Measurements from ENCODE around the gene BCAP31.
A peak's percentile ranks its signal among the peaks of the same experiment; 100 is the strongest.
"Not testable (repeated sequence)": the region's sequence is repeated elsewhere in the genome, so short reads cannot be mapped to it uniquely, and the experiment has no call there.

Gene BCAP31

DNA sequence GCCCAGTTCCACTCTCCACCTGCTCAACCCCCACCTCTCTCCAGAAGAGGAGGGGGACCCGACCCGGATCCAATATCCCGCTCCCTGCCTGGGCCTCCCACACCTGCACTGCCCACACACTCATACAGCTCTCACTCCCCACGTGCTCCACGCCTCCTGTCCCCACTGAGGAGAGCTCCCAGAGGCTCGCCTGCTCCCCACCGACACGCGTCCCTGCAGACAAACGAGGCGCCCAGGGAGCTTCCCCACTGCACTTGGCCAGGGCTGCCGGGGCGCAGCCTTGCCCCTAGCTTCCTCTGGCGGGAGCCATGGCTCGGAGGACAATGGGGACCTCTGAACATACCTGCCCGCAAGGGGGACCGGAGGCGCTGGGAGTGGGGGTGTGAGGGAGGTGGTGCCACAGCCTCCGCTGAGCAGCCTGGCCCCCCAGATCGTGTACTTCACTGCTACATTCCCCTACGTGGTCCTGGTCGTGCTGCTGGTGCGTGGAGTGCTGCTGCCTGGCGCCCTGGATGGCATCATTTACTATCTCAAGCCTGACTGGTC, 31.5 kb downstream of the BCAP31 start:
- no peak for DNase-seq

DNA sequence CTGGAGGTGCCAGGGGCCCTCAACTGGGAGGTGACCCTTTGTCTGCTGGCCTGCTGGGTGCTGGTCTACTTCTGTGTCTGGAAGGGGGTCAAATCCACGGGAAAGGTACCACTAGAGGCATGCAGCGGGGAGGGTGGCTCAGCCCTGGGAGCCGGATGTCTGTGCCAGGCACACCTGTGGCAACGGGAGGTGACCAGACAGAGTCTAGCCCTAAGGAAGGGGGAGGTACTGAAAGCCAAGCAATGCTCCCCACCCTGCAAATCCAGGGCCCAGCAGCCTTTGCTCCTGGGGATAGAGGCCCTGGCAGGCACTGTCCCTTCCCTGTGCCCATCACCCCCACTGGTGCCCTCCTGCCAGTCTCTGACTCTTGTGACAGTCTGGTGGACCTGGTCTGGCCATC, 32.2 kb downstream of the BCAP31 start:
- no peak for DNase-seq

DNA sequence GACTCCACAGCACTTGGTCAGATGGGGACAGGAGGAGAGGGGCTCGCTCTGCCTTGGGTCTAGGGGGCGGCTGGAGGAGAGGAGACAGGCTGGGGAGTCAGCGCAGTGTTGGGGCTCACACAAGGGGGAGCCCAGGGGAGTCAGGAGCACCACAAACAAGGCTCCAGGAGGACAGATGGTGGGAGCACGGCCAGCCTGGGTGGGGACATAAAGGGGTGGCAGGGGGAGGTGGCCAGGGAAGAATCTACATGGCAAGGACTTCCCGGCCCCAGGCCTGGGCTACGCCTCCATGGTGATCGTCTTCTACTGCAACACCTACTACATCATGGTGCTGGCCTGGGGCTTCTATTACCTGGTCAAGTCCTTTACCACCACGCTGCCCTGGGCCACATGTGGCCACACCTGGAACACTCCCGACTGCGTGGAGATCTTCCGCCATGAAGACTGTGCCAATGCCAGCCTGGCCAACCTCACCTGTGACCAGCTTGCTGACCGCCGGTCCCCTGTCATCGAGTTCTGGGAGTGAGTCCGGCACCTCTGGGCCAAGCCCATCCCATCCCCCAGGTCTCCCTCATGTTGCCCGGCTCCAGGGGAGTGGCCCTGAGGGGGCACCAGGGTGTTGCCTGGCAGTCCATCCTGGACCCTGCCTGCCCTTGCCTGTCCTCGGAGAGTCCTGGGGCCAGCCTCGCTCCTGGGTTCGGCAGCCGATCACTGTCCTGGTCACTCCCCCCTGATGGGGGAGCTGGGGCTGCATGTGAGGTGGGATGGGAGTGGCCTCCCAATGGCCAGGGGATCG, 33.0 kb downstream of the BCAP31 start:
- not testable (repeated sequence) for DNase-seq

DNA sequence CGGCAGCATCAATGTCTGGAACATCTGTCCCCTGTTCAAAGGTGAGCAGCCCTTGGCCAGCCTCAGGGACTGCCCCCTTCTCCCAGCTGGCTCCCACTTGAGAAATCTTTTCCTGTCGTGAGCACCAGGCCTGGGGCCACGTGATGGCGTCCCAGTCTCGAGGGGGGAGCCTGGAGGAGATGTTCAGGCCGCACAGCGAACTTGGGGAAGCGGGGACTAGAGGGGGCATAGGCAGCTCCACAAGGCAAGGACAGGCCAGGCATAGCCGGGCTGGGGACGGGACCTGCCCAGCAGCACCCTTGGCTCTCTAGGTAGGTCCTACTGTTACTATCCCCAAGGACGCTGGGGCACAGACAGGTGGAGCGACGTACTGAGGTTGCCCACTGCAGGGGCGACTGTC, 33.7 kb downstream of the BCAP31 start:
- DNase-seq = no peak

DNA sequence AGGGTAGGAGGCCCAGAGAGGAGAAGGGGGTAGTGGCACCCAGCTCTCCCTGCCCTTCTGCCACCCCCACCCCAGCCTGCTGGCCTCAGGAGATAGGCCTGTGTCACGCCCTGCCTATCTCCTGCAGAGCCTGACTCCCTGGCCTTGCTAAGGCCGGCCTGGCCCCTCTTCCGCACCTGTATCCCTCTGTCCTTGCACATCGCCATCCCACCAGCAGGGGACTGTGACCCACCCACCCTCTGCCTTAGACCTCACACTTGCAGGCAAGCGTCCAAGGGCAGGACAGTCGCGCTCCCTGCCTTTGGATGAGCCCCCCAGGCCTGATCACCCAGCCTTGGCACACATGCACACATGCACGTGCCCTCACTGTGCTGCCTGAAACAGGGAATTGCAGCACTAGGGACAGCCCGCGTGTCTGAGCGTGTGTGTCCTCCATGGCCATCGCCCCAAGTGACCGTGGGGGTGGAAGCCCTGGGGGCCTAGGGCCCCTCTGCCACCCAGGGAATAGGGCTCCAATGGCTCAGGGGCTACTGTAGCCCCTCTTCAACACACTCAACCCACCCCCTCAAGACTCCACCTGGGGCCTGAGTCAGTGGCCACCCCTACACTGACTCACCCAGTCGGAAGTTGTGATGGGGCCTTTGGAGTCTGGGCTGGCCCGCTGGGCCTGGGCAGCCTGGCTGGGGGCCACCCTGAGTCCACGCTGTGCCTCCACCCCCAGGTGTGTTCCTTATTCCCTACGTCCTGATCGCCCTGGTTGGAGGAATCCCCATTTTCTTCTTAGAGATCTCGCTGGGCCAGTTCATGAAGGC, 34.3 kb downstream of the BCAP31 start:
- no peak for DNase-seq

DNA sequence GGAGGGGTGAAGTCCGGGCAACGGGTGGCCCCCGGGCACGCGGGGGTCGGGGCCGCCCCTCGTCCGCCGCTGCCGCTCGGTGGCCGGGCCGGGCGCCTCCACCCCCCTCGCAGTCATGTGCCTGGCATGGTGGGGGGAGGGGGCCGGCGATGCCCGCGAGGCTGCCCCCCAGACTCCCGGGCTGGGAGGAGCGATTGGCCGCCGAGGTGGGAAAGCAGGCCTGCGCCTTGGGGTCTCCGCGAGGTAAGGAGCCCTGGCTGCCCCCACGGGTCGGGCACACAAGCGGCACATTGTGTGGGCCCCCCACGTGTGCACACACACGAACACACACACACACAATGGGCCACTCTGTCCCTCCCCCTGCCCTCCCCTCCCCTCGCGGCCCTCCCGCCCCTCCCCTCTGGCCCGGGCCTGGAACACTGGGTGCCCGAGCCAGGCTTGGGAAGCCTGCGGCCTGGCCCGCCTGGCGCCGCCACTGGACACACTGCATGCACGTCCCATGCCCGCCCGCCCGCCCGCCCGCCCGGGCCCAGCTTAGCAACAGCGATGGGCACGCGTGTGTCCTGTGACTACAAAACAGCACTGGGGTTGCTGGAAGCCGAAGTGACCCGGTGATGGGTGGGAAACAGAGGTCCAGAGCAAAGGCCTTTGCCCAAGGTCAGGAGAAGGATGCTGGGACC, 35.1 kb downstream of the BCAP31 start:
- DNase-seq = no peak

DNA sequence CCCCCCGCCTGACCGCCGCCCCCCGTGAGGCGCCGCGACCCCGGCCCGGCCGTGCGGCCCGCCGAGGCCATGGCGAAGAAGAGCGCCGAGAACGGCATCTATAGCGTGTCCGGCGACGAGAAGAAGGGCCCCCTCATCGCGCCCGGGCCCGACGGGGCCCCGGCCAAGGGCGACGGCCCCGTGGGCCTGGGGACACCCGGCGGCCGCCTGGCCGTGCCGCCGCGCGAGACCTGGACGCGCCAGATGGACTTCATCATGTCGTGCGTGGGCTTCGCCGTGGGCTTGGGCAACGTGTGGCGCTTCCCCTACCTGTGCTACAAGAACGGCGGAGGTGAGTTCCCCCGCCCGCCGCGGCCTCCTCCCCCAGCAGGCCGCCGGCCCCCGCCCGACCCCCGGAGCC, 35.7 kb downstream of the BCAP31 start:
- DNase-seq = no peak

DNA sequence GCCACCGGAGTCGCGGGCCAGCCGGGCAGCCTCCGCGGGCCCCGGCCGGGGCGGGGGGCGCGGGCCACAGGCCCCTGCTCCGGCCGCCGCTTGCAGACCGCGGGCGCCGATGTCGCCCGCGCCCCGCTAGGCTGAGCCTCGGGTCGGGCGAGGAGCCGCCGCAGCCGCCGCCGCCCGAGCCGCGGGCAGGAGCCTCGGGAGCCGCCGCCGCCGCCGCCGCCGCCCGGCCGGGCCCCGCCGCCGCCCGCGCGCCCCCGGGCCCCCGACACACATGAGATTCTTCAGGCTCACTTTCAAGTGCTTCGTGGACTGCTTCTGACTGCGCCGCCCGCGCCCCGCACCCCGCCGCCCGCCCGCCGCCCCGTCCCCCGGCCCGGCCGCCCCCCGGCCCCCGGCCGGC, 36.1 kb downstream of the BCAP31 start:
- no peak for DNase-seq

DNA sequence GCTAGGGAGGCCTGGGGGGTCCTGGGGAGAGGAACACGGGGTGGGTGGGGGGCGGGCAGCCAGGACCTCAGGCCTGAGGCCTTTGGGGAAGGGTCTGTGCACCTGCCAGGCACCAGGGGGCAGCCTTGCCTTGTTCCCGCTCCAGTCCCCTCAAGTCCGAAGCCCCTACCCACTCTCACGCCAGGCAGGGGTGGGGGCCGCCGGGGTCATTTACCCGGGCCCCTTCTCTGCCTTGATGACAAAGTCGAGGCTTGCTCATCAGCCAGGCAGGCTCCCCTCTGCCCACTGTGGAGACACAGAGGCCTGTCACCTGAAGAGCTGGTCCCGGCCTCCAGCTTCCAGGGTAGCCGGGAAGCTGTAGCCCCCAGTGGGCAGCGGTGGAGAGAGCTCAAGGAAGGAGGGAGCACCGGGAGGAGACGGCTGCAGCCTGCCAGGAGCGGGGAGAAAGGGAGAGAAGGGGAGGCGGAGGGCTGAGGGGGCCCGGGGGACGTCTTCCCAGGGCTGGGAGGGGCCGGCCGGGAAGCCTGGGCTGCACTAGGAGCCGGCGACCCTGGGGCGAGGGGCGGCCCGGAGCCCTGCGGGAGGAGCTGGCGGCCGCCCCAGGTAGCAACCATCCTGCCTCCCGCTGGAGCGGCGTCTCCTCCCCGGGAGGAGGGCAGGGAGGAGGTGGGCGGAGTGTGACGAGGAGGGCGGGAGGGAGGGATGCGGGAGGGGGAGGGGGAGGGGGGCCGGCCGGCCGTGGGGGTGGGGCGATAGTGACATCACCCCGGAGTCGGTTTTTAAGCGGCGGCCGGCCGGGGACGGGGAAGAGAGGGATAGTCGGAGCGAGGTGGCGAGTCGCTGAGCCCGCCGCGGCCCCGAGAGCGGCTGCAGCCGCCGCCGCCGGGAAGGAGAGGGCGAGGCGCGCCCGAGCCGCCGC, 36.8 kb downstream of the BCAP31 start, which contains the start of gene SLC6A8:
Gene SLC6A8, plus strand, starts transcription at position 806 of the 919 bp plus-strand sequence. CDS start 649 bp downstream, outside the sequence.
- DNase-seq = peak in 1 of 2 experiments; percentile 54

DNA sequence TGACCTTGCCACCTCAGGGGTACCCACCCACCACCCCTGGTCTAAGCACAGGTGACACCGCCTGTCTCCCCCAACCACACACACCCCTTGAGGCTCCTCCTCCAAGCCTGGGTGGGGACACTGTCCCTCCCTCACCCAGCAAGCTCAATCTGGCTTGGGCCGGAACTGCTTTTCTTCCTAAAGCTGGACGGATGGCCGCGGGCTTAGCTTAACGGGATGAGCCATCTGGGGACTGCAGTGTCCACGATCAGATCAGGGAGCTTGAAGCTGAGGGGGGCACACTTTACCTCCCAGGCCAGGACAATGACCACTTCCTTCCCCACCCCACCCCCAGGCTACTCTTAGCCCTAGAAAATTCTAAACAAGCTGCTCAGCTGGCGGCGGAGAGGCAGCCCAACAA, 37.5 kb downstream of the BCAP31 start:
- no peak for DNase-seq

DNA sequence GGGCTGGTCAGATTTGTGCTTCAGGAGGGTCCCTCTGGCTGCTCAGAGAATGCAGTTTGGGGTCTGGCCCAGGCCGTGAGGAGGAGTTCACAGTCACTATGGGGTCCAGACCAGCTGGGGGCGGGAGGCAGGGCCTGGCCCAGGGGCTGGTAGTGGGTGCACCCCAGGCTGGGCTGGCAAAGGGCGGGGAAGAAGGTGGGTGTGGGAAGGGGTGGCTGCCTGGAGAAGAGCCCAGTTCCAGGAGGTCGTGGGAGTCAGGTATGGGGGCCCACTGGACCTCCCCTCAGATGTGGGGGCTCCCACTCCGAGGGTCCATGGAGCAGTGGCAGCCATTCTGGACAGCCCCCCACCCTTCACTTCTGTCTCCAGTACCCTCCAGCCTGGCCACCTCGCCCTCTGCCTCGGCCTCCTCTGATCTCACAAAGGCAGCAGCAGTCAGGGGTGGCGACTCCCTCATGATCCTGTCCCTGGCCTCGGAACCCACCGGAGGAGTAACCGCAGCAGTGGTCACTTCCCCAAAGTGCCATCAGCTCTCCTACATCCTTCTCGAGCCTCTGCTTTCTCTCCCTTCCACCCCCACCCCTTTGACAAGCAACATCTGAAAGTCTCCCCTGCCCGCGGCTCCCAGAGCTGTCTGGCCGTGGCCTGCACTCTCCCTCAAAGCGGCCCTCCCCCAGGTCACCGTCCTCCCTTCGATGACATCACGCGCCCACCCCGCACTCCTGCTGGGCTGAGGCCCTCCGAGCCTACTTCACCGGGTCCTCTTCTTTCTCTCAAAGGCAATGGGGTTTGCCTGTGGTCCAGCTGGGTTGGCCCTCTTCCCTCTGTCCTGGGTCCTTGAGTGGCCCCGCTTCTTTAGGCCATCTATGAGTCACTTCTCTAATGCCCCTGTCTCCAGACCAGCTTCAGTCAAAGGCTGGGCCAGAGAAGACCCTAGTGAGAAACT, 38.2 kb downstream of the BCAP31 start:
- no peak for DNase-seq

DNA sequence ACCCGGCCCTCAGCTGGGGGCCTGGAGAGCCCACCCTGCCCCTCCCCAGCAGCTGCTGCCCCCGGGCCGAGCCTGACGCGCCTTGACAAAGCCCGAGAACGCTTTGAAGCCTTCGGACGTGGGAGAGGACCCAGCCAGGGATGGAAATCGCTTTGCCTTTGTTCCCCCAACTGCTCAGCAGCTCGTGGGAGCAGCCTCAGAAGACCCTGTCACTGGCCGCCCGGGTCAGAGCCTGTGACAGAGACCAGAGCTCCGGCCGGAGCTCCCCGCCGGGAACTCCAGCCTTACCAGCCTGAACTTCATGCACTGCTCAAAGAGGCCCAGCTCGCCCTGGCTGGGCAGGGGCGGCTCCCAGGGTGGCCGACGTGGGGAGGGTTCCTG, 39.0 kb downstream of the BCAP31 start:
- DNase-seq = no peak

DNA sequence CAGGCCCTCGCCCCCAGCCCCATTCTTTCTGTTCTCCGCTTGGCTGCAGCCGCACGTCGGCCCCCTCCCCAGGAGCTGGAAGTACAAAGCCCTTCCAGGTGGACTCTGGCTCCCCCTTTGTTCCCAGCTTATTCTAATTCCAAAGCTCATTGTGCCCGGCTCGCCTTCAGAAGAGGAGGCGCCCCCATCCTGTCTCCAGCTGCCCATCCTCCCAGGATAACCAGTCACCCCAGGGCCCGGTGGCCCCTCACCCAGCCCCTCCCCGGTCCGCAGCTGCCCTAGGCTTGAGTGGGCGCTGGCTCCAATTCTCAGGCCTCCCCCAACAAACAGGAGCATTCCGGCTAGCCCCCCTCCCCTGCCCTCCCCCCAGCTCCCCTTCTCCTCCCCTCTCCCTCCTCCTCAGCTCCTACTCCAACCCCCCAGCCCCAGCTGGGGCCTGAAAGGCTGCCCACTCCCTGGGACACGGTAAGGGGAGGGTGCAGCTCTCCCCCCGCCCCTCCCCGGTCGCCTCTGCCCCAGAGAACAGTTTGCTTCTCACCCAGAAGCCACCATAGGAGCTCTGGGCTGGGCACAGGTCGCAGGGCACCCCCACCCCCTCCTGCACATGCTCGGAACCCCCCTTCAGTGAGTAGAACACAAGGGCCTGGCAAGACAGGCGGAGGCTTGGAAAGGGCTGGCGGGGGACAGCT, 39.6 kb downstream of the BCAP31 start:
- DNase-seq = no peak

DNA sequence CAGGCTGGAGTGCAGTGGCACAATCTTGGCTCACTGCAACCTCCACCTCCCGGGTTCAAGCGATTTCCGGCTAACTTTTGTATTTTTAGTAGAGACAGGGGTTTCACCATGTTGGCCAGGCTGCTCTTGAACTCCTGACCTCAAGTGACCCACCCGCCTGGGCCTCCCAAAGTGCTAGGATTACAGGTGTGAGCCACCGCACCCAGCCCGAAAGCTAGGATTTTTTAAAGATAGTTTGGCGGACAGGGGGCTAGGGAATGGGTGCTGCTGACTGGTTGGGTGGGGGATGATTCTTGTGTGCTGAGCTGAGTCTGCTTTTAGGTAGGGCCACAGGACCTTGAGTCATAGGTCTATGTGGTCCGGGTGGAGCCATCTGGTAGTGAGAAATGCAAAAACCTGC, 40.7 kb downstream of the BCAP31 start:
- not testable (repeated sequence) for DNase-seq

DNA sequence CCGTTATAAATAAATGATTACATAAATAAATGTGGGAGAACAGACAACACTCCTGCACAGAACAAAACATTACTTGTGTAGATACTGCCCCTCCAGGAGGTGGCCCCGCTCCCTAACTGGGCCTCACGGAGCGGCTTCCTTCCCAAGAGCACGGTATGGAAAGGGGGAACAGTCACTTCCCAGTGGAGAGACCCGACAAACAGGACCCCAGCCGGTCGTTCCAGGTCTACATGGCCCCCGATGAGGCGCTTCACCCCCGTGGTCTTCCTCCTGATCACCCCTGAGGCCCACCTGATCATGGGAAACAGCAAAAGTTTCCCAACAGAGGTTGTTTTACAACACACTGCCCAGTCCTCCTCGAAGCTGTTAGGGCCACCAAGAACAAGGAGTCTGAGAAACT, 43.0 kb downstream of the BCAP31 start:
- DNase-seq = no peak

DNA sequence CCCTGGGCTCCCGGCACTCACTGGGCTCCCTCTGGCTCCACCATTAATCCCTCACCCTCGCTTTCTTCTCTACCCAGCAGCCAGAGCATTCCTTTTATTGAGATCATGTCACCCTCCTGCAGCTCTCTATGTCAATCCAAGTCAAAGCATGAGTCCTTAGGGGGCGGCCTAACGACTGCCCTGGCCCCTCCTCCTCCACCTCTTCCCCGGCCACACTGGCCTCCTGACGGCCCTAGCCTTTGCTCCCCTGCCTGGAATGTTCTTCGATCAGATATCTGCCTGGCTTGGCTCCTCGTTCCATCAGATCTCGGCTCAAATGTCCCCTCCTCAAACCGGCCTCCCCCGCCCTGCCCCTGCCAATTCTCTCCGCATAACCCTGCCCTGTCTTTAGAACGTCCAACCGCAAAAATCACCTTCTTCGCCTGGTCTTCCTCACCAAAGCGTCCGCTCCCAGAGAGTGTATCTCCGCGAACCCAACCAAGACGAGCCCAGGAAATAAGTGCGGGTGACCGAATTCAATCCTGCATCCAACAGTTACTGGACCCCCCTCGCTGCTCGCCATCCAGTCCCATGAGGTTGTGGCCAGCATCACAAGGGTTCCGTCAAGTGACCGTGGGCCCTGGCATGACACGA, 49.9 kb downstream of the BCAP31 start:
- no peak for DNase-seq

DNA sequence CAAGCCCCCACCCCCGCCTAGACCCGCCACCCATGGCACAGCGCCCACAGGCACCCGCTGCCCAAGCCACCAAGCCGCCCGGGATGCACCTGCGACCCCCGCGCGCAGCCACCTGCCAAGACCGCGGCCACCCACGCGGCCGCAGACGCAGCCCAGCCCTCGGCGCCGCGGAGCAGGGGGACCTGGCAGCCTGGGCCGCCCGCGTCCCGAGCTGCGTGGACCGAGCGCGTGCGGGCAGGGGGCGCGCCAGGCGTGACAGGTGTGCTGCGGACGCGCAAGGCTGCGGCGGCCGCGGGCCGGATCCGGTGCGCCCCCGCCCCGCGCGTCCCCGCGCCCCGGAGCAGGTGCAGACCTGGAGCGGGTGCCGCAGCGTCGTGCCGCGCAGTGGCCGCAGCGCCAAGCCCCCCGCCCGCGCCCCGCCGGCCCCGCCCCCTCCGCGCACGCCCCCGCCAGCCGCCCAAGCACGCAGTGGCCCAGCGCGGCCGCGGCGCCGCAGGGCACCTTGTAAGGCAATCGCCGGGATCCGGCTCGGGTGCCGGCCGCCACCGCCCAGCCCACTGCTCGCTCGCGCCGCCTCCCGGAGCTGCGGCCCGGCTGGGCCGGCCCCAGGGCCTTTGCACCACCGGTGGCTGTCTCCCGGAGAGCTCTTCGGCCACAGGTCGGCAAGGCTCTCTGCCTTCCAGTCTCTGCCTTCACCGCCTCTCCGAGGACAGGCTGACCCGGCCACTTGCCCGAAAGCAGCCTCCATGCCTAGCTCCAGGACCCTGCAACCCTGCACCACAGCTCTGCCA, 50.6 kb downstream of the BCAP31 start, which contains the start of gene PNCK:
Gene PNCK, minus strand, starts transcription at position 386 of the 791 bp plus-strand sequence. CDS start 737 bp downstream, outside the sequence.
- no peak for DNase-seq

DNA sequence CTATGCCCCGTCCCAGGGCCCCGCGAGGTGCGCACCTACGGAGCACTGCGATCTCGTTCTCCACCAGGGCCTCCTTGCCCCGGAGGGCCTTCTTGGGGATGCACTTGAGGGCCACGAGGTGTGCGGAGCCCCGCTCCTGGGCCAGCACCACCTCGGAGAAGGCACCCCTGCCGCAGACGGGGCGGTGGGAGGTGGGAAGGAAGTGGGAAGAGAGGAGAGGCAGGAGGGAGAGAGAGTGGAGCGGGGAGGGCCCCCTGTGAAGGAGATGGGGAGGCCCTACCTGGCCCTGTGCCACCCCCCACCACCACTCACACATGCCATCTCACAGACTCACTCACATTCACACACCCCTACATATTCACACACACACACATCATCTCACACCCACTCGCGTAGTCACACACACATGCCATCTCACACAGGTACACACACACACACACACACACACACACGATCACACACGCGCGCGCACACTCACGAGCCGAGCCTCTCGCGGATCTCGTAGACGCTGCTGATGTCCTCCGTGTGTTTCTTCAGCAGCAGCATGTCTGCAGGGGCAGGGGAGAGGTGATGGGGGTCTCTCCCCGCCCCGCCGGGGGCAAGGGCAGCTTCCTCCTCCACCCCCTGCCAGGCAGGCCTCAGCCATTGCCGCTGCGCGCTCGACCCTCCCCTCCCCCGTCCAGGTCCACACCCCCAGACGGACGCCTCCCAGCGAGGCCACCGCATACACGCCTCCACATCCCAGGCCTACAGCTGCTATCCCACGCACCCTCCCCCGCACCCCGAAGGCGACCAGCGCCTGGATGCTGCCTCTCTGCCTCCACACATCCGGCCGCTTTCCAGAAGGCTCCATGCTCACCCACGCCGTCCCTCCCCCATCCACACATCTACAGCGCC, 51.4 kb downstream of the BCAP31 start:
- no peak for DNase-seq

Measured in SW 1271 (cell line).